Hepatocyte (in vitro differentiated cells): ENCODE results near the gene MAGI2.

Experiments
- CTCF ChIP-seq: fragments of 200-600 bp; sonication (generic); IDR thresholded peaks from 2 replicates; pipeline ENCODE4 v1.5.1; 2016; ENCODE audit warnings: antibody characterized with exemption, mild to moderate bottlenecking; ENCODE audit not compliant: poor library complexity
- EZH2 ChIP-seq: fragments of 200-600 bp; sonication (generic); IDR thresholded peaks from 2 replicates; pipeline ENCODE4 v1.6.1; 2016; ENCODE audit warnings: antibody characterized with exemption, mild to moderate bottlenecking, borderline replicate concordance
- EZH2phosphoT487 ChIP-seq: fragments of 200-600 bp; sonication (generic); IDR thresholded peaks from one replicate; pipeline ENCODE4 v1.6.1; 2018; ENCODE audit warnings: antibody characterized with exemption, mild to moderate bottlenecking, low read depth, moderate library complexity; ENCODE audit not compliant: unreplicated experiment, severe bottlenecking

GRCh38 chr7:79381921-79382320 lies 71.5 kb downstream of the MAGI2 start:
- no peak for TF ChIP-seq CTCF
- no peak for TF ChIP-seq EZH2
- no peak for TF ChIP-seq EZH2phosphoT487
